Glutamatergic neuron (in vitro differentiated cells): Measurements from ENCODE around the gene PLPP2. TPM values are rescaled to one million over a fixed set of nuclear protein-coding genes. Genes with fewer than 3 reads are reported as not detected.

ENCODE experiments used
- DNase-seq: peaks from one replicate; pipeline ENCODE4 v3.0.0; 2022
- H3K27ac Mint-ChIP-seq: one replicate; pipeline ENCODE4 v1.8.0; 2020; ENCODE audit warnings: mild to moderate bottlenecking, mixed read lengths, inconsistent platforms; ENCODE audit not compliant: unreplicated experiment
- H3K27me3 Mint-ChIP-seq: one replicate; pipeline ENCODE4 v1.8.0; 2020; ENCODE audit warnings: mild to moderate bottlenecking, moderate library complexity, mixed read lengths, inconsistent platforms; ENCODE audit not compliant: unreplicated experiment
- H3K36me3 Mint-ChIP-seq: one replicate; pipeline ENCODE4 v1.8.0; 2020; ENCODE audit warnings: mild to moderate bottlenecking, mixed read lengths, inconsistent platforms; ENCODE audit not compliant: unreplicated experiment
- H3K4me1 Mint-ChIP-seq: one replicate; pipeline ENCODE4 v1.8.0; 2020; ENCODE audit warnings: mild to moderate bottlenecking, low read depth, mixed read lengths, inconsistent platforms; ENCODE audit not compliant: unreplicated experiment
- H3K4me3 Mint-ChIP-seq: one replicate; pipeline ENCODE4 v1.8.0; 2020; ENCODE audit warnings: mild to moderate bottlenecking, mixed read lengths, inconsistent platforms; ENCODE audit not compliant: unreplicated experiment
- H3K9me3 Mint-ChIP-seq: one replicate; pipeline ENCODE4 v1.8.0; 2020; ENCODE audit warnings: mild to moderate bottlenecking, moderate library complexity, mixed read lengths, inconsistent platforms; ENCODE audit not compliant: unreplicated experiment
- total RNA-seq: library from RNA; stranded (reverse); fragmentation: NEBNext Ultra II Directional; extraction: Animal tissue kit (Norgen Biotek cat#: 25700); gene quantifications from one replicate; pipeline ENCODE4 v1.2.1, GENCODE V29; 2021; ENCODE audit not compliant: unreplicated experiment
- TF ChIP-seq, protein P1 (sequence below): fragments of 200-600 bp; sonication (generic); IDR thresholded peaks from one replicate; pipeline ENCODE4 v1.5.0; 2021; ENCODE audit not compliant: partially characterized antibody, unreplicated experiment

Gene PLPP2
- total RNA-seq, 1 donor from 2014 or later = 0.64 TPM

DNA sequence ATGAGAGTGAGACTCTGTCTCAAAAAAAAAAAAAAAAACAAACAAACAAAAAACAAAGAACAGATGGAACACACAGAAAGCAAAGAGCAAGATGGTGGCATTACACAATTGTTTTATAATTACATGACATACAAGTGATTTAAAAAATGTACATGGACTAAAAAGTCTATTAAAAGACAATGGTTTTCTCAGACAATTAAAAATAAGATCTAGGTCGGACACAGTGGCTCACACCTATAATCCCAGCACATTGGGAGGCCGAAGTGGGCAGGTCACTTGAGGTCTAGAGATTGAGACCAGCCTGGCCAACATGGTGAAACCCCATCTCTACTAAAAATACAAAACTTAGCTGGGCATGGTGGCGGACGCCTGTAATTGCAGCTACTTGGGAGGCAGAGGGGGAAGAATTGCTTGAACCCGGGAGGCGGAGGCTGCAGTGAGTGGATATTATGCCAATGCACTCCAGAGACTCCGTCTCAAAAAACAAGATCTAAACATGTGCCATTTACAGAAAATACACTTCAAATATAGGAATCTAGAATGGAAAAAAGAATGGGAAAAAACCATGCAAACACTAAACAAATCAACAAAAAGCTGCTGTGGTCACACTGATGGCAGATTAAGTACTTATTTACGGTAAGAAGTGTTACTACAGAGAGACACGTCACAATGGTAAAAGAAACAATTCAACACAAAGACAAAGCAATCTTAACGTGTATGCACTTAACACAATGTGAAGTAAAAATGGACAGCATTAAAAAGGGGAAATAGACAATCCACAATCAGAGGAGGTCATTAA is 26.7 kb upstream of the PLPP2 start:
- Mint-ChIP-seq H3K4me1 (no peaks in the 10 kb centered on the region), H3K36me3 (peaks cover 33% of the 10 kb centered on the region), H3K27ac (no peak overlapping the region), H3K27me3 (peaks cover 6% of the 10 kb centered on the region), H3K4me3 (no peak overlapping the region), H3K9me3 (peaks cover 6% of the 10 kb centered on the region)
- no peak for DNase-seq
- TF ChIP-seq, protein P1, sequence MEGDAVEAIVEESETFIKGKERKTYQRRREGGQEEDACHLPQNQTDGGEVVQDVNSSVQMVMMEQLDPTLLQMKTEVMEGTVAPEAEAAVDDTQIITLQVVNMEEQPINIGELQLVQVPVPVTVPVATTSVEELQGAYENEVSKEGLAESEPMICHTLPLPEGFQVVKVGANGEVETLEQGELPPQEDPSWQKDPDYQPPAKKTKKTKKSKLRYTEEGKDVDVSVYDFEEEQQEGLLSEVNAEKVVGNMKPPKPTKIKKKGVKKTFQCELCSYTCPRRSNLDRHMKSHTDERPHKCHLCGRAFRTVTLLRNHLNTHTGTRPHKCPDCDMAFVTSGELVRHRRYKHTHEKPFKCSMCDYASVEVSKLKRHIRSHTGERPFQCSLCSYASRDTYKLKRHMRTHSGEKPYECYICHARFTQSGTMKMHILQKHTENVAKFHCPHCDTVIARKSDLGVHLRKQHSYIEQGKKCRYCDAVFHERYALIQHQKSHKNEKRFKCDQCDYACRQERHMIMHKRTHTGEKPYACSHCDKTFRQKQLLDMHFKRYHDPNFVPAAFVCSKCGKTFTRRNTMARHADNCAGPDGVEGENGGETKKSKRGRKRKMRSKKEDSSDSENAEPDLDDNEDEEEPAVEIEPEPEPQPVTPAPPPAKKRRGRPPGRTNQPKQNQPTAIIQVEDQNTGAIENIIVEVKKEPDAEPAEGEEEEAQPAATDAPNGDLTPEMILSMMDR = peak; percentile 34

DNA sequence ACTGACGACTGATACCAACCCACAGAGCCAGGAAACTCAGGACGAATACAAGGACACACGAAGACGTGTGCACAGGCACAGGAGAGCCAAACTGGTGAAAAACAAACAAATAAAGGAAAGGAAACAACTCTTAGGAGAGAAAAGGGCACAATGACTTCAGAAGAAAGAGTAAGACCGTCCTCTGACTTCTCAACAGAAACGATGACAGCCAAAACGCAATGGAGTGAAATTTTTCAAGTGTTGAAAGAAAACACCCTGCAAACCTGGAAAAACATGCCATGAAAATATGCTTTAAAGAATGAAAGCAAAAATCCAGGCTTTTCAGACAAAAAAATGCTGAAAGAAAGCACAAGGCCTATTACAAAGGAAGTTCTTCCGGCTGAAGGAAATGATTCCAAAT is 24.6 kb upstream of the PLPP2 start:
- Mint-ChIP-seq H3K9me3 (peaks cover 4% of the 10 kb centered on the region), H3K27ac (no peak overlapping the region), H3K36me3 (peaks cover 32% of the 10 kb centered on the region), H3K4me1 (no peaks in the 10 kb centered on the region), H3K4me3 (no peak overlapping the region), H3K27me3 (peaks cover 6% of the 10 kb centered on the region)
- DNase-seq = no peak
- TF ChIP-seq, protein P1 = no peak

GRCh38 chr19:313988-314815 is 23.0 kb upstream of the PLPP2 start:
- Mint-ChIP-seq H3K4me1 (no peaks in the 10 kb centered on the region), H3K4me3 (no peak overlapping the region), H3K27ac (peak overlapping the region; percentile 12), H3K9me3 (peaks cover 6% of the 10 kb centered on the region), H3K36me3 (peaks cover 24% of the 10 kb centered on the region), H3K27me3 (peaks cover 6% of the 10 kb centered on the region)
- TF ChIP-seq, protein P1 = no peak
- no peak for DNase-seq

GRCh38 chr19:313169-313987 is 22.2 kb upstream of the PLPP2 start:
- no peak for DNase-seq
- Mint-ChIP-seq H3K9me3 (peaks cover 6% of the 10 kb centered on the region), H3K27ac (peak overlapping the region; percentile 12), H3K4me3 (no peak overlapping the region), H3K27me3 (peaks cover 6% of the 10 kb centered on the region), H3K36me3 (peaks cover 21% of the 10 kb centered on the region), H3K4me1 (no peaks in the 10 kb centered on the region)
- TF ChIP-seq, protein P1 = no peak
